K562 (cell line): ENCODE data around the gene DDX20. TPM values are rescaled to one million over a fixed set of nuclear protein-coding genes. Genes with fewer than 3 reads are reported as not detected.
A peak's percentile ranks its signal among the peaks of the same experiment; 100 is the strongest.

Source experiments
- ATAC-seq: fragments of 200-7000 bp; cut with Tn5 transposase; 3 replicates; pipeline ENCODE4 v1.9.1; 2020; ENCODE audit warnings: moderate library complexity
- BruUV-seq: library from RNA; stranded (reverse); fragments of 400-500 nt; replicated peaks from 2 replicates; lab custom pipeline; 2021; lab: Mats Ljungman, UMichigan
- CTCF ChIA-PET: fragments of 300-600 bp; formaldehyde crosslinking; extraction: SDS; loops from one replicate; lab custom pipeline; 2021; ENCODE audit warnings: low intra/inter-chr PET ratio; lab: Yijun Ruan, JAX
- POLR2A ChIA-PET: fragments of 300-600, 350-650 bp; sonication (Branson Sonifier 250); formaldehyde crosslinking; extraction: SDS; loops from one replicate; lab custom pipeline; 2021; ENCODE audit warnings: antibody characterized with exemption, inconsistent platforms; lab: Yijun Ruan, JAX
- DNase-seq, 4 experiments: peaks; one replicate each; pipeline versions ENCODE4 v3.0.0 to v3.0.0-alpha.2; 2011 to 2018; ENCODE audit warnings: low spot score in 3 of 4, mixed read lengths in 3 of 4; ENCODE audit errors: extremely low read depth in 1 of 4
- FAIRE-seq: peaks from 2 replicates; lab custom pipeline; 2011; peaks lifted over from hg19 to GRCh38; lab: Jason Lieb, UNC
- H2AFZ ChIP-seq: 2 replicates; pipeline ENCODE4 v1.6.0; 2011; ENCODE audit warnings: low read depth, low read length, control low read depth, inconsistent platforms
- H3K27ac ChIP-seq: fragments of 200-600 bp; 3 replicates; pipeline ENCODE4 v1.8.0; 2011; ENCODE audit warnings: low read depth, mild to moderate bottlenecking, control low read depth, inconsistent platforms, low read length, moderate library complexity, mixed read lengths; ENCODE audit errors: extremely low read depth
- H3K27me3 ChIP-seq, 2 experiments: fragments of 300-600 bp in 1 of 2; 2 replicates in 1 of 2; 3 replicates in 1 of 2; pipeline versions ENCODE4 v1.6.0 to v1.8.0; 2011; ENCODE audit warnings: inconsistent platforms in 2 of 2, low read length in 2 of 2, mild to moderate bottlenecking in 1 of 2, mixed read lengths in 1 of 2, moderate library complexity in 1 of 2; ENCODE audit not compliant: control insufficient read depth in 2 of 2, insufficient read depth in 2 of 2
- H3K36me3 ChIP-seq: fragments of 300-600 bp; 3 replicates; pipeline ENCODE4 v1.8.0; 2011; ENCODE audit warnings: mild to moderate bottlenecking, low read length, inconsistent platforms; ENCODE audit not compliant: control insufficient read depth, insufficient read depth
- H3K4me1 ChIP-seq, 2 experiments: fragments of 200-600 bp in 1 of 2; replicated peaks in 1 of 2; 2 replicates in 1 of 2; 3 replicates in 1 of 2; pipeline versions ENCODE4 v1.5.1 to v1.8.0; 2011; ENCODE audit warnings: inconsistent platforms in 2 of 2, low read length in 2 of 2, mild to moderate bottlenecking in 1 of 2, mixed read lengths in 1 of 2, moderate library complexity in 1 of 2; ENCODE audit not compliant: control insufficient read depth in 2 of 2, insufficient read depth in 2 of 2
- H3K4me2 ChIP-seq: 2 replicates; pipeline ENCODE4 v1.6.1; 2011; ENCODE audit warnings: low read length, control low read depth, inconsistent platforms, mixed read lengths; ENCODE audit not compliant: insufficient read depth
- H3K4me3 ChIP-seq: fragments of 200-600 bp; sonication (generic), shearing (Covaris generic); 2 replicates; pipeline ENCODE4 v1.5.1; 2016; ENCODE audit warnings: control low read depth, inconsistent platforms
- H3K79me2 ChIP-seq: fragments of 200-600 bp; 3 replicates; pipeline ENCODE4 v1.8.0; 2011; ENCODE audit warnings: low read length, inconsistent platforms; ENCODE audit not compliant: control insufficient read depth, insufficient read depth
- H3K9ac ChIP-seq, 2 experiments: 2 replicates each; pipeline versions ENCODE4 v1.6.0 to v1.6.1; 2011; ENCODE audit warnings: low read depth in 2 of 2, low read length in 2 of 2, control low read depth in 1 of 2, inconsistent platforms in 1 of 2, mild to moderate bottlenecking in 1 of 2, mixed read lengths in 1 of 2; ENCODE audit not compliant: insufficient read depth in 1 of 2
- H3K9me1 ChIP-seq: one replicate; pipeline ENCODE4 v1.6.0; 2011; ENCODE audit warnings: inconsistent platforms, mild to moderate bottlenecking, low read length, moderate library complexity; ENCODE audit not compliant: control insufficient read depth, insufficient read depth
- H3K9me3 ChIP-seq: replicated peaks from 2 replicates; pipeline ENCODE4 v1.5.1; 2011; ENCODE audit warnings: low read depth, low read length, inconsistent platforms; ENCODE audit not compliant: control insufficient read depth, insufficient read depth
- H4K20me1 ChIP-seq: replicated peaks from 2 replicates; pipeline ENCODE4 v1.6.1; 2011; ENCODE audit warnings: low read length, inconsistent platforms, mixed read lengths; ENCODE audit not compliant: control insufficient read depth, insufficient read depth
- CXXC5 ChIP-seq: fragments of 250-450 bp; sonication (Bioruptor Pico); IDR thresholded peaks from 2 replicates; pipeline ENCODE4 v1.8.0; 2022; ENCODE audit warnings: inconsistent platforms, mild to moderate bottlenecking, moderate library complexity
- MAFF ChIP-seq: IDR thresholded peaks from 2 replicates; pipeline ENCODE4 v1.6.1; 2012; ENCODE audit warnings: low read length, improper control_type of control experiment
- MEIS2 ChIP-seq: fragments of 450-650 bp; IDR thresholded peaks from 2 replicates; pipeline ENCODE4 v1.6.1; 2014; ENCODE audit warnings: mild to moderate bottlenecking; ENCODE audit not compliant: partially characterized antibody
- TCF3 ChIP-seq: sonication (generic); formaldehyde crosslinking; IDR thresholded peaks from 2 replicates; pipeline ENCODE4 v1.4.0; 2020; ENCODE audit warnings: mild to moderate bottlenecking, missing genetic modification reagents
- ZNF316 ChIP-seq: fragments of 450-650 bp; IDR thresholded peaks from 2 replicates; pipeline ENCODE4 v1.6.1; 2016
- WGBS: fragments of 100-300 bp; shearing (Covaris generic); methylation state at CpG from one replicate; pipeline ENCODE4 v1.1.6; 2016; ENCODE audit warnings: low coverage, mixed read lengths; ENCODE audit not compliant: insufficient coverage; ENCODE audit errors: missing lambda C conversion rate; 5-methylcytosine and 5-hydroxymethylcytosine counted together
- in situ Hi-C: fragments of 300-500 bp; cut with MboI; formaldehyde crosslinking; loops from 4 replicates; pipeline ENCODE4 v1.15.0; 2018; ENCODE audit warnings: inconsistent platforms, mixed read lengths
- intact Hi-C: fragments of 100-400 bp; cut with micrococcal nuclease; formaldehyde crosslinking; loops from 2 replicates; pipeline ENCODE4 v1.14.2; 2022
- polyA plus RNA-seq, 8 experiments: library from polyadenylated mRNA; depleted of rRNA in 4 of 8; stranded (reverse) in 5 of 8; unstranded in 3 of 8; fragments of >200 nt; fragmentation: Nextera tagmentation in 2 of 8; fragmentation: Illumina TruSeq in 1 of 8; extraction: Ambion mirVana in 2 of 8; extraction: Trizol in 1 of 8; gene quantifications; 2 replicates each; pipeline versions ENCODE4 v1.2.1 to v1.2.3, GENCODE V29; 2011 to 2014; ENCODE audit warnings: inconsistent platforms in 1 of 8, missing spikeins in 1 of 8
- total RNA-seq, 7 experiments: library from RNA; depleted of rRNA in 6 of 7; stranded (reverse); fragments of >200 nt in 6 of 7; fragmentation: Illumina TruSeq in 2 of 7; extraction: Trizol in 2 of 7; gene quantifications; 2 replicates each; pipeline versions ENCODE4 v1.2.1 to v1.2.3, GENCODE V29; 2011 to 2021; ENCODE audit warnings: low replicate concordance in 1 of 7
- TF ChIP-seq, protein P1 (sequence below): sonication (generic); formaldehyde crosslinking; IDR thresholded peaks from 2 replicates; pipeline ENCODE4 v1.9.0; 2022; ENCODE audit warnings: mild to moderate bottlenecking, missing genetic modification reagents

Gene DDX20
- total and polyA plus RNA-seq, 9 of the 15 experiments (the other 6 are each of a cell fraction or from before 2014, with no cell fraction given): 8.3 to 33.4 (median 24.5) TPM

DNA sequence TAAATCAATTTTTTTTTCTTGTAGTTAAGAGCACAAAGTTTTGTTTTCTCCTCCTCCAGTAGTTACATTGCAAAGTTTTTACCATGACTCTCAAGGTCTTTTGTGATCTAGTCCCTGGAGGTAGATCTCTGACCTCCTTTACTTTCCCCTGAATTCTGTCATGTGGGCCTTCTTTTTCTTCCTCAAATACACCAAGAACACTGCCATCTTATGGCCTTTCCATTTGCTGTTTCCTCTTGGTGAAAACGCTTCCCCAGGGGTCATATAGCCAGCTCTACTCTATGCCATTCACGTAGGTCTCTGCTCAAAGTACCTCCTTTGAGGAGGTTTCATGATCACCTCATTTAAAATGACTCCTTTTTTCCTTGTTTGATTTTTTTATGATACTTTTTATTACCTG is 2.7 kb downstream of the DDX20 start (continued):
- TF ChIP-seq, protein P1, sequence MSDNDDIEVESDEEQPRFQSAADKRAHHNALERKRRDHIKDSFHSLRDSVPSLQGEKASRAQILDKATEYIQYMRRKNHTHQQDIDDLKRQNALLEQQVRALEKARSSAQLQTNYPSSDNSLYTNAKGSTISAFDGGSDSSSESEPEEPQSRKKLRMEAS (CRISPR knock-in tag): no peak
- TF ChIP-seq TCF3 (no peak), CXXC5 (CRISPR knock-in tag) (no peak)

- POLR2A ChIA-PET: no interaction called here
- no peak for ATAC-seq
- no peak for DNase-seq
- Histone ChIP-seq H3K79me2 (peaks cover 22% of the 10 kb centered on the region), H3K36me3 (peaks cover 93% of the 10 kb centered on the region), H3K4me3 (no peak overlapping the region), H3K9ac (no peak overlapping the region), H4K20me1 (no peaks in the 10 kb centered on the region), H3K9me1 (no peaks in the 10 kb centered on the region), H3K27me3 (no peaks in the 10 kb centered on the region), H3K9me3 (no peaks in the 10 kb centered on the region), H3K27ac (no peak overlapping the region), H3K4me1 (peaks cover 0 to 8% of the 10 kb centered on the region in 2 experiments; a peak in 2 of 5 replicates), H3K4me2 (no peak overlapping the region), H2AFZ (no peak overlapping the region)
- no TSS peak for BruUV-seq
- CTCF ChIA-PET: no interaction called here
- in situ Hi-C loops (no loop called here), intact Hi-C loops (no loop called here)
- TF ChIP-seq ZNF316 (peak; percentile 73), MAFF (0 out of 2 replicates have a peak, but pooled peaks have one; percentile 8), MEIS2 (no peak)
- FAIRE-seq: no peak
- WGBS: 92% methylated on average over 2 of the region's 2 CpGs
Observed at GRCh38 chr1:111761717-111762116, 6.0 kb downstream of the DDX20 start.
